ENCODE results near the gene PLPP3.
A peak's percentile ranks its signal among the peaks of the same experiment; 100 is the strongest.

PLPP3 gene

DNA sequence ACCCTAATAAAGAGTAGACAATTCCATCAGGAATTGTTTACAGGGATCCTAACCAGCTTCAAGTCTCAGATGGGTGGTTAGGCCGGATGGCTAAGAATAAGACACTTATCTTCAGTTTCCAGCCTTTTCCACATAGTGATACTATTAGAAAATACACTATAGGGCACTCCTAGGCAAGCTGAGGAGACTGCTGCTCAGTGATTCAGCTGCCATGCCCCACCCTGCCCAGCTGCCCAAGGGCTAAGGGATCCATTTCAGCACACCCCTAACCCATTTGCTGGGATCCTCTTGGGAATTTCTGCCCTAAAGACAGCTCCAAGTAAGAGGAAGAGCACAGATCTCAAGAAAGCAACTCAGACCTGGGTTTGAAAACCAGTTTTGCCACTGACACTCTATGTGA, 31.9 kb downstream of the PLPP3 start:
- no peak overlapping the region for H2AFZ ChIP-seq
- peaks cover 33% of the 10 kb centered on the region for H3K4me1 ChIP-seq
- peak overlapping the region; percentile 42 for H3K27ac ChIP-seq
- no peaks in the 10 kb centered on the region for H3K36me3 ChIP-seq (ENCODE audit: control insufficient read depth, insufficient read depth, low read length)
- peak overlapping the region; percentile 32 for H3K4me2 ChIP-seq (ENCODE audit: low read length)
- H3K9me3 ChIP-seq (ENCODE audit: control insufficient read depth, low read length) = no peaks in the 10 kb centered on the region
- TF ChIP-seq, protein P1, sequence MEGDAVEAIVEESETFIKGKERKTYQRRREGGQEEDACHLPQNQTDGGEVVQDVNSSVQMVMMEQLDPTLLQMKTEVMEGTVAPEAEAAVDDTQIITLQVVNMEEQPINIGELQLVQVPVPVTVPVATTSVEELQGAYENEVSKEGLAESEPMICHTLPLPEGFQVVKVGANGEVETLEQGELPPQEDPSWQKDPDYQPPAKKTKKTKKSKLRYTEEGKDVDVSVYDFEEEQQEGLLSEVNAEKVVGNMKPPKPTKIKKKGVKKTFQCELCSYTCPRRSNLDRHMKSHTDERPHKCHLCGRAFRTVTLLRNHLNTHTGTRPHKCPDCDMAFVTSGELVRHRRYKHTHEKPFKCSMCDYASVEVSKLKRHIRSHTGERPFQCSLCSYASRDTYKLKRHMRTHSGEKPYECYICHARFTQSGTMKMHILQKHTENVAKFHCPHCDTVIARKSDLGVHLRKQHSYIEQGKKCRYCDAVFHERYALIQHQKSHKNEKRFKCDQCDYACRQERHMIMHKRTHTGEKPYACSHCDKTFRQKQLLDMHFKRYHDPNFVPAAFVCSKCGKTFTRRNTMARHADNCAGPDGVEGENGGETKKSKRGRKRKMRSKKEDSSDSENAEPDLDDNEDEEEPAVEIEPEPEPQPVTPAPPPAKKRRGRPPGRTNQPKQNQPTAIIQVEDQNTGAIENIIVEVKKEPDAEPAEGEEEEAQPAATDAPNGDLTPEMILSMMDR (IDR thresholded peaks at IDR 0.05) = no peak
- no peaks in the 10 kb centered on the region for H3K27me3 ChIP-seq (ENCODE audit: control insufficient read depth, insufficient read depth, low read length)
- H3K9ac ChIP-seq = no peak overlapping the region
- H3K4me3 ChIP-seq (ENCODE audit: low read depth, low read length) = no peak overlapping the region
- H3K79me2 ChIP-seq = peaks cover 39% of the 10 kb centered on the region

GRCh38 chr1:56545711-56546110, 33.7 kb downstream of the PLPP3 start:
- Histone ChIP-seq H3K9ac (no peak overlapping the region), H3K4me1 (peaks cover 32% of the 10 kb centered on the region), H3K27me3 (ENCODE audit: control insufficient read depth, insufficient read depth, low read length) (no peaks in the 10 kb centered on the region), H3K9me3 (ENCODE audit: control insufficient read depth, low read length) (no peaks in the 10 kb centered on the region), H3K4me3 (ENCODE audit: low read depth, low read length) (no peak overlapping the region), H3K36me3 (ENCODE audit: control insufficient read depth, insufficient read depth, low read length) (no peaks in the 10 kb centered on the region), H2AFZ (no peak overlapping the region), H3K27ac (peak overlapping the region; percentile 51), H3K79me2 (peaks cover 34% of the 10 kb centered on the region), H3K4me2 (ENCODE audit: low read length) (peak overlapping the region; percentile 26)
- TF ChIP-seq, protein P1 (IDR thresholded peaks at IDR 0.05) = no peak

DNA sequence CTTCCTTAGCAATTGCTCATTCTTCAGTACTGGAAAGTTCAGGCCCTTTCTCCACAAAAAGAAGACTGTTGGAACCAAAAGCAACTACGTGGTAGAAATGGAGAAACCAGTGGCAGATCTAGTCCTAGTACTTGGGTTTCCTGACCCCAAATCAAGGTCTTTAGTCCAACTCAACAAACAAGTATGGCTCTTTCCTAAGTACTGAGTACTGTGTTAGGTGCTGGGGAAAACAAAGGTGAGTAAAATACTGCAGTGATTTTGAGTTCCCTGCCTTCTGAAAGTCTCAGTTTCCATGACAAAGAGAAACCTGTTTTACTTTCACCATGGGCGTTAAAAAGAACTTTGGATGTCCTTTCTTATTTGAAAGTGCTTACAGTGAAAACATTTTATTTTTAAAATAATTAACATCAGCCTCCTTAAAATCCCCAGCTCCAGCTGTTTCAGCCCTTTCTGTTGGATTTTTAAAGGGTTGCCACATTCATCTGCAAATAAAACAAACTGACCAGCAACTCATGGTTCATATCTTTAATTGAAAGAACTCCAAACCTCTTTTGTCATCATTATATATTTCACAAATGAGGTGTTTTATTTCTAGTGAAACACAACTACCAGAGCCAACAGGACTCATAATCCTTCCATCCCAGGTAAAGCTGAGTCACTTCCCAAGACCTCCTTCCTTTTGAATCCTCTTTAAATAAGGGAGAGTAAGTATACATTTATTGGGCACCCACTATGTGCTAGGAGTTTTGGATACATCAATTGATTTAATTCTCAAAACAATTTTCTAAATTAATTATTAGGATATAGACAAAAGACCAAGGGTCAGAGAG, 35.4 kb downstream of the PLPP3 start:
- no peaks in the 10 kb centered on the region for H3K9me3 ChIP-seq (ENCODE audit: control insufficient read depth, low read length)
- no peaks in the 10 kb centered on the region for H3K36me3 ChIP-seq (ENCODE audit: control insufficient read depth, insufficient read depth, low read length)
- no peak overlapping the region for H3K9ac ChIP-seq
- H3K4me2 ChIP-seq (ENCODE audit: low read length) = no peak overlapping the region
- H3K27ac ChIP-seq = no peak overlapping the region
- no peak overlapping the region for H2AFZ ChIP-seq
- TF ChIP-seq, protein P1 (IDR thresholded peaks at IDR 0.05) = no peak
- no peak overlapping the region for H3K4me3 ChIP-seq (ENCODE audit: low read depth, low read length)
- peaks cover 25% of the 10 kb centered on the region for H3K4me1 ChIP-seq
- no peaks in the 10 kb centered on the region for H3K27me3 ChIP-seq (ENCODE audit: control insufficient read depth, insufficient read depth, low read length)
- H3K79me2 ChIP-seq = peaks cover 30% of the 10 kb centered on the region

- Histone ChIP-seq H3K79me2 (peaks cover 26% of the 10 kb centered on the region), H3K4me3 (ENCODE audit: low read depth, low read length) (no peak overlapping the region), H3K9ac (no peak overlapping the region), H3K36me3 (ENCODE audit: control insufficient read depth, insufficient read depth, low read length) (no peaks in the 10 kb centered on the region), H3K27ac (no peak overlapping the region), H3K9me3 (ENCODE audit: control insufficient read depth, low read length) (no peaks in the 10 kb centered on the region), H3K27me3 (ENCODE audit: control insufficient read depth, insufficient read depth, low read length) (no peaks in the 10 kb centered on the region), H3K4me1 (peaks cover 23% of the 10 kb centered on the region), H2AFZ (no peak overlapping the region), H3K4me2 (ENCODE audit: low read length) (no peak overlapping the region)
- TF ChIP-seq, protein P1 (IDR thresholded peaks at IDR 0.05) = no peak
These were observed 36.7 kb downstream of the PLPP3 start for GRCh38 chr1:56542651-56543050.

DNA sequence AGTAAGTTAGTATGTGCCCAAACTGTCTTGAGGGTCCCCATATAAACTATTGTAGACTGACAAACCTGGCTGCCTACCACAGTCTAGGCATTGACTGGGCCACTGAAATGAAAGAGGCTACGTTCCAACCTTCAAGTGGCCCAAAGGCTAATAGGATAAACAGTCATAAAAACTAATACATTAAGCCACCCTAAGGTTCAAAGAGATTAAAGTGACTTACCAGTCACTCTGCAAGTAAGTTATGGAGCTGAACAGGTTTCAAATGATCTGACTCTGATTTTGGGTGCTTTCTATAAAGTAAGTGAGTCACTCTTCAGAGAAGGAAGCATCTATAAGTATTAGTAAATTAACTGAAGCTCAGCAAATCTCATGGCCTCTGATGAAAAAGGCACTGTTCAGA, 38.0 kb downstream of the PLPP3 start:
- H3K4me3 ChIP-seq (ENCODE audit: low read depth, low read length) = no peak overlapping the region
- H3K36me3 ChIP-seq (ENCODE audit: control insufficient read depth, insufficient read depth, low read length) = no peaks in the 10 kb centered on the region
- no peak overlapping the region for H2AFZ ChIP-seq
- peaks cover 17% of the 10 kb centered on the region for H3K79me2 ChIP-seq
- peaks cover 10% of the 10 kb centered on the region for H3K4me1 ChIP-seq
- no peak overlapping the region for H3K9ac ChIP-seq
- TF ChIP-seq, protein P1 (IDR thresholded peaks at IDR 0.05) = no peak
- H3K4me2 ChIP-seq (ENCODE audit: low read length) = no peak overlapping the region
- no peak overlapping the region for H3K27ac ChIP-seq
- no peaks in the 10 kb centered on the region for H3K9me3 ChIP-seq (ENCODE audit: control insufficient read depth, low read length)
- no peaks in the 10 kb centered on the region for H3K27me3 ChIP-seq (ENCODE audit: control insufficient read depth, insufficient read depth, low read length)
